Central memory CD8-positive, alpha-beta T cell (primary cell): ENCODE data around the gene RAB4B.
"Not testable (repeated sequence)": the region's sequence is repeated elsewhere in the genome, so short reads cannot be mapped to it uniquely, and the experiment has no call there.

ENCODE experiments used
- ATAC-seq: fragments of 150-1000 bp; cut with Tn5 transposase; replicated peaks from 2 replicates; pipeline ENCODE4 v1.10.0; 2022; ENCODE audit warnings: mild to moderate bottlenecking, moderate FRiP score, moderate number of reproducible peaks; ENCODE audit not compliant: poor library complexity, severe bottlenecking; ENCODE audit errors: extremely low read depth
- DNase-seq, 2 donors: peaks; one replicate each; pipeline ENCODE4 v3.0.0; 2021; ENCODE audit warnings: low spot score in 2 of 2
- H3K27ac Mint-ChIP-seq: one replicate; pipeline ENCODE4 v1.8.0; 2022; ENCODE audit warnings: low read depth, mild to moderate bottlenecking, moderate library complexity, mixed read lengths
- H3K27me3 Mint-ChIP-seq: one replicate; pipeline ENCODE4 v1.8.0; 2022; ENCODE audit warnings: mixed read lengths
- H3K36me3 Mint-ChIP-seq: one replicate; pipeline ENCODE4 v1.8.0; 2022; ENCODE audit warnings: mild to moderate bottlenecking, moderate library complexity, mixed read lengths; ENCODE audit not compliant: insufficient read depth
- H3K4me1 Mint-ChIP-seq: one replicate; pipeline ENCODE4 v1.8.0; 2022; ENCODE audit warnings: mixed read lengths
- H3K4me3 Mint-ChIP-seq: one replicate; pipeline ENCODE4 v1.8.0; 2022; ENCODE audit warnings: mild to moderate bottlenecking, moderate library complexity, mixed read lengths
- H3K9me3 Mint-ChIP-seq: one replicate; pipeline ENCODE4 v1.8.0; 2022; ENCODE audit warnings: mixed read lengths

RAB4B gene

GRCh38 chr19:40826699-40827385, 48.8 kb downstream of the RAB4B start:
- not testable (repeated sequence) for H3K27me3 Mint-ChIP-seq, H3K9me3 Mint-ChIP-seq
- DNase-seq, result peak; percentile 43 to 85
- peak; percentile 95 for ATAC-seq
- peaks cover 12% of the 10 kb centered on the region for H3K36me3 Mint-ChIP-seq
- peak overlapping the region; percentile 94 for H3K27ac Mint-ChIP-seq
- peak overlapping the region; percentile 52 for H3K4me3 Mint-ChIP-seq
- peaks cover 47% of the 10 kb centered on the region for H3K4me1 Mint-ChIP-seq

DNA sequence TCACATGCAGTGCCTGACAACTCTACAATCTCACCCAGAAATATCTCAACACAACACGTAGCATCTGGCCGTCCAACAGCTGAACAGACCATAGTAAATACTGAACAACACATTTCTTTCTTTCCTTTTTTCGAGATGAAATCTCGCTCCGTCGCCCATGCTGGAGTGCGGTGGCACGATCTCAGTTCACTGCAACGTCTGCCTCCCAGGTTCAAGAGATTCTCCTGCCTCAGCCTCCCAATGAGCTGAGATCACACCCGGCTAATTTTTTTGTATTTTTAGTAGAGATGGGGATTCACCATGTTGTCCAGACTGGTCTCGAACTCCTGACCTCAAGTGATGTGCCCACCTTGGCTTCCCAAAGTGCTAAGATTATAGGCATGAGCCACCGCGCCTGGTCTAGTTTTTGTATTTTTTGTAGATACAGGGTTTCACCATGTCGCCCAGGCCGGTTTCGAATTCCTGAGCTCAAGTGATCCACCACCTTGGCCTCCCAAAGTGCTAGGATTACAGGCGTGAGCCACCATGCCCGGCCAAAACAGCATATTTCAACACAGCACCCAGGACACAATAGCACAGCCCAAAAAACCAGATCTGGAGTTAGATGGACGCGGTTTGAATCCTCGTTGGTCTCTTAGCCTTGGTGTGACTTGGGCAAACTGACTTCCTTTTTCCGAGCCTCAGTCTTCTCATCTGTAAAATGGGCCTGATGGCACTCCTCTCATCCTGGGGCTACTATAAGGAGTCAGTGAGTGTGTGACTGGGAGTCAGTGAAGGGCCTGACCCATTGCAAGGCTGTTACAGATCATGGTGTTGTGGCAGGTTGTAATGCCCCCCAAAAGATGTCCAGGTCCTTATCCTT, 49.6 kb downstream of the RAB4B start:
- H3K9me3 Mint-ChIP-seq, result no peaks in the 10 kb centered on the region
- H3K27me3 Mint-ChIP-seq, result no peaks in the 10 kb centered on the region
- peaks cover 12% of the 10 kb centered on the region for H3K36me3 Mint-ChIP-seq
- peak overlapping the region; percentile 94 for H3K27ac Mint-ChIP-seq
- H3K4me1 Mint-ChIP-seq, result peaks cover 49% of the 10 kb centered on the region
- ATAC-seq (no peak), DNase-seq (no peak)
- H3K4me3 Mint-ChIP-seq, result peak overlapping the region; percentile 52

GRCh38 chr19:40829205-40829604, 51.2 kb downstream of the RAB4B start:
- H3K27me3 Mint-ChIP-seq, result no peaks in the 10 kb centered on the region
- peaks cover 40% of the 10 kb centered on the region for H3K4me1 Mint-ChIP-seq
- ATAC-seq (no peak), DNase-seq (no peak)
- H3K9me3 Mint-ChIP-seq, result no peaks in the 10 kb centered on the region
- peak overlapping the region; percentile 94 for H3K27ac Mint-ChIP-seq
- H3K4me3 Mint-ChIP-seq, result no peak overlapping the region
- H3K36me3 Mint-ChIP-seq, result peaks cover 11% of the 10 kb centered on the region

- H3K4me3 Mint-ChIP-seq, H3K9me3 Mint-ChIP-seq, DNase-seq, H3K27ac Mint-ChIP-seq, H3K36me3 Mint-ChIP-seq, ATAC-seq, H3K27me3 Mint-ChIP-seq: not testable (repeated sequence)
- peaks cover 30% of the 10 kb centered on the region for H3K4me1 Mint-ChIP-seq
Observed at GRCh38 chr19:40830741-40831140, 52.7 kb downstream of the RAB4B start.

GRCh38 chr19:40831502-40832430, 53.7 kb downstream of the RAB4B start:
- Mint-ChIP-seq H3K27me3 (no peaks in the 10 kb centered on the region), H3K27ac (no peak overlapping the region), H3K9me3 (no peaks in the 10 kb centered on the region), H3K4me1 (peaks cover 20% of the 10 kb centered on the region), H3K4me3 (no peak overlapping the region), H3K36me3 (peaks cover 5% of the 10 kb centered on the region)
- ATAC-seq (no peak), DNase-seq (no peak)

GRCh38 chr19:40832431-40832790, 54.4 kb downstream of the RAB4B start:
- not testable (repeated sequence) for ATAC-seq, H3K9me3 Mint-ChIP-seq, H3K27me3 Mint-ChIP-seq, H3K27ac Mint-ChIP-seq, H3K36me3 Mint-ChIP-seq, DNase-seq, H3K4me3 Mint-ChIP-seq
- H3K4me1 Mint-ChIP-seq, result peaks cover 14% of the 10 kb centered on the region

GRCh38 chr19:40833728-40834533, 55.9 kb downstream of the RAB4B start:
- H3K4me1 Mint-ChIP-seq, H3K36me3 Mint-ChIP-seq, H3K27ac Mint-ChIP-seq, DNase-seq, ATAC-seq, H3K9me3 Mint-ChIP-seq, H3K27me3 Mint-ChIP-seq: not testable (repeated sequence)
- H3K4me3 Mint-ChIP-seq, result peak overlapping the region; percentile 18

DNA sequence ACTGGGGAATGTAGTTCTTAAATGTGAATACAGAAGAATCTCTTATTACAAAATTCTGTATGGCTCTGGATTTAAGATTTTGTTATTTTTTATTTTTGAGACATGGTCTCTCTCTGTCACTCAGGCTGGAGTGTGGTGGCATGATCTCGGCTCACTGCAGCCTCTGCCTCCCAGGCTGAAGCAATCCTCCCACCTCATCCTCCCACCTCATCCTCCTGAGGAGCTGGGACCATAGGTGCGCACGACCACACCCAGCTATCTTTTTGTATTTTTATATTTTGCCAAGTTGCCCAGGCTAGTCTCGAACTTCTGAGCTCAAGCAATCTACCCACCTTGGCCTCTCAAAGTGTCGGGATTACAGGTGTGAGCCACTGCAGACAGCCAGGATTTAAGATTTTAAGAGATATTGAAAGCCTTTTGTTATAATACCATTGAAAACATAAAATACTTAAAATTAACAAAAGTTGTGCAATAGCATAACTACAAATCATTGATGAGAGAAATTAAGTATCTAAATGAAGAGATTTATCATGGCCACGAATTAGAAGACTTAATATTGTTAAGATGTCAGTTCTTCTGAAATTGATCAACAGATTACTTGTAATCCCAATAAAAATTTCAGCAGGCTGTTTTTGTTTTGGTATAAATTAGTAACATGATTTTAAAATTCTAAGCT, 58.8 kb downstream of the RAB4B start:
- ATAC-seq (no peak), DNase-seq (no peak)
- Mint-ChIP-seq H3K4me3 (no peak overlapping the region), H3K27me3 (no peaks in the 10 kb centered on the region), H3K4me1 (peaks cover 6% of the 10 kb centered on the region), H3K9me3 (no peaks in the 10 kb centered on the region), H3K36me3 (no peaks in the 10 kb centered on the region), H3K27ac (peak overlapping the region; percentile 16)

DNA sequence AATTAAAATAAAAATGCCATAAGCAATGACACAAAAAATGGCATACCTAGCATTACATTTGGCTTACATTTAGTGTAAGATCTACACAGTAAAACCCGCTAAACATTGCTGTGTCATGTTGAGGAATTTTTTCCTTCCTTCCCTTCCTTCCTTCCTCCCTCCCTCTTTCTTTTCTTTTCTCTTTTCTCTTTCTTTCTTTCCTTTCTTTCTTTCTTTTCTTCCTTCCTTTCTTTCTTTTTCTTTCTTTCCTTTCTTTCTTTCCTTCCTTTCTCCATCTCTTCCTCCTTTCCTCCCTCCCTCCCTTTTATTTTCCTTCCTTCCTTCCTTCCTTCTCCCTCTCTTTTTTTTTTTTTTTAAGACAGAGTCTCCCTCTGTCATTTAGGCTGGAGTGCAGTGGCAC, 60.4 kb downstream of the RAB4B start:
- not testable (repeated sequence) for H3K36me3 Mint-ChIP-seq, H3K9me3 Mint-ChIP-seq, H3K4me3 Mint-ChIP-seq, H3K27ac Mint-ChIP-seq, H3K27me3 Mint-ChIP-seq, DNase-seq, H3K4me1 Mint-ChIP-seq, ATAC-seq

- not testable (repeated sequence) for H3K36me3 Mint-ChIP-seq, H3K4me3 Mint-ChIP-seq, DNase-seq, ATAC-seq, H3K9me3 Mint-ChIP-seq, H3K27ac Mint-ChIP-seq
- Mint-ChIP-seq H3K4me1 (peaks cover 26% of the 10 kb centered on the region), H3K27me3 (peaks cover 12% of the 10 kb centered on the region)
Observed at GRCh38 chr19:40842012-40842411, 64.0 kb downstream of the RAB4B start.

DNA sequence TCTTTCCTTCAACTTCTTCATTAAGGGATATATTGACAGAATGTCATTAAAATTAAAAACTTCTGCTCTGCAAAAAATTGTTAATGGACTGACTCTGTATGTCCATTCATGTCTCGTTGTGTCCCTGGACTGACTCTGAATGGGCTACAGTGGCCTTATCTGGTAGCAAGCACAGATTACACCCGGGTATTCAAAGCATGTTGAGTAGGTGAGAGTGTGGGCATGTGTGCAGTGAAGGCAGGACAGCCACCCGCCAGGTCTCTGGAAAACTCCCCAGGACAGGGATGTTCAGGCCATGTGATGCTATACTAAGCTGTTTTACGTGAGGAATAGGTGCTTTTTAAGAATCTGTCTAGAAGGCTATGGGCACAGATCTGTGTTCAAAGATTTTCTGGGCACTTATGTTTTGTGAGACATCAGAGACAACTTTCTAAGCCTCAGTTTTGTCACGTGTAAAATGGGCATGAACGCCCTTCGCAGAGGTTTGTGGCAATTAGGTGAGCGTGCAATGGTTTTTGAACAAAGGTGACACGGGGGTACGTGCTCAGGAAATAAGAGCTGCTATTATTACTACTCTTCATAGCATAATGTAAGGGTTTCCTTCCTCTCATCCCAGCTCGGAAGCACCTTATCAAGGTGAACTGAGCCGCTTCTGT, 65.1 kb downstream of the RAB4B start:
- H3K27me3 Mint-ChIP-seq, result peaks cover 23% of the 10 kb centered on the region
- H3K4me1 Mint-ChIP-seq, result peaks cover 38% of the 10 kb centered on the region
- H3K9me3 Mint-ChIP-seq, result not testable (repeated sequence)
- H3K27ac Mint-ChIP-seq, result peak overlapping the region; percentile 91
- ATAC-seq, result peak; percentile 40
- DNase-seq, result peak in 1 of 2 donors; percentile 23
- peaks cover 13% of the 10 kb centered on the region for H3K36me3 Mint-ChIP-seq
- H3K4me3 Mint-ChIP-seq, result peak overlapping the region; percentile 66
